IgD-negative memory B cell (primary cell): ENCODE measurements around the gene RPS19. TPM values are rescaled to one million over a fixed set of nuclear protein-coding genes. Genes with fewer than 3 reads are reported as not detected.
A peak's percentile ranks its signal among the peaks of the same experiment; 100 is the strongest.

Source experiments
- H3K27ac Mint-ChIP-seq, 3 donors: one replicate each; pipeline ENCODE4 v1.8.0; 2020 to 2022; ENCODE audit warnings: mild to moderate bottlenecking in 3 of 3, mixed read lengths in 3 of 3, moderate library complexity in 1 of 3
- H3K27me3 Mint-ChIP-seq: one replicate; pipeline ENCODE4 v1.8.0; 2021; ENCODE audit warnings: mixed read lengths
- H3K36me3 Mint-ChIP-seq: one replicate; pipeline ENCODE4 v1.8.0; 2020; ENCODE audit warnings: mild to moderate bottlenecking, mixed read lengths
- H3K4me1 Mint-ChIP-seq, 3 donors: one replicate each; pipeline ENCODE4 v1.8.0; 2020 to 2022; ENCODE audit warnings: mixed read lengths in 3 of 3, mild to moderate bottlenecking in 1 of 3
- H3K4me3 Mint-ChIP-seq, 4 donors: one replicate each; pipeline ENCODE4 v1.8.0; 2020 to 2022; ENCODE audit warnings: mild to moderate bottlenecking in 4 of 4, mixed read lengths in 4 of 4, moderate library complexity in 3 of 4
- H3K9me3 Mint-ChIP-seq, 3 donors: one replicate each; pipeline ENCODE4 v1.8.0; 2020 to 2021; ENCODE audit warnings: mixed read lengths in 3 of 3, mild to moderate bottlenecking in 1 of 3
- polyA plus RNA-seq: library from polyadenylated mRNA; unstranded; fragments of 300-500 nt; fragmentation: Illumina TruSeq; gene quantifications from one replicate; pipeline ENCODE4 v1.2.3, GENCODE V29; 2021

RPS19 gene
- polyA plus RNA-seq, 1 donor from 2014 or later: 7,882 TPM

- peaks cover 27 to 34% (median 34%) of the 10 kb centered on the region in 3 donors for H3K4me1 Mint-ChIP-seq
- H3K4me3 Mint-ChIP-seq: peak overlapping the region; percentile 93 to 100 (median 98)
Measured at GRCh38 chr19:41879670-41880328, 19.7 kb downstream of the RPS19 start.

GRCh38 chr19:41880329-41880708, 20.3 kb downstream of the RPS19 start:
- H3K27me3 Mint-ChIP-seq: no peaks in the 10 kb centered on the region
- H3K9me3 Mint-ChIP-seq: no peaks in the 10 kb centered on the region
- peak overlapping the region; percentile 93 to 100 (median 98) for H3K4me3 Mint-ChIP-seq
- H3K36me3 Mint-ChIP-seq: peaks cover 3% of the 10 kb centered on the region
- peak overlapping the region; percentile 78 to 99 (median 93) for H3K27ac Mint-ChIP-seq
- H3K4me1 Mint-ChIP-seq: peaks cover 29 to 38% (median 32%) of the 10 kb centered on the region in 3 donors

More at GRCh38 chr19:41879670-41880328, 19.7 kb downstream of the RPS19 start:
- peak overlapping the region; percentile 93 to 100 (median 99) for H3K27ac Mint-ChIP-seq
- no peaks in the 10 kb centered on the region for H3K27me3 Mint-ChIP-seq
- no peaks in the 10 kb centered on the region for H3K9me3 Mint-ChIP-seq
- H3K36me3 Mint-ChIP-seq: peaks cover 3% of the 10 kb centered on the region

- H3K36me3 Mint-ChIP-seq: peaks cover 5% of the 10 kb centered on the region
- H3K9me3 Mint-ChIP-seq: no peaks in the 10 kb centered on the region
- peak within 1 kb of the TSS; percentile 97 to 99 (median 98) for H3K27ac Mint-ChIP-seq
- H3K4me3 Mint-ChIP-seq: peak within 1 kb of the TSS; percentile 98 to 100 (median 99)
- H3K4me1 Mint-ChIP-seq: peaks cover 26 to 45% (median 37%) of the 10 kb centered on the region in 3 donors
- no peaks in the 10 kb centered on the region for H3K27me3 Mint-ChIP-seq
Measured at GRCh38 chr19:41882568-41883462, 22.8 kb downstream of the RPS19 start, which contains the start of gene ARHGEF1. ARHGEF1 (plus strand) TSS chr19:41883184; CDS start chr19:41888083, 4,899 bp downstream.

- H3K27me3 Mint-ChIP-seq: no peaks in the 10 kb centered on the region
- peaks cover 5% of the 10 kb centered on the region for H3K36me3 Mint-ChIP-seq
- peak overlapping the region; percentile 92 to 99 (median 96) for H3K27ac Mint-ChIP-seq
- H3K4me1 Mint-ChIP-seq: peaks cover 31 to 51% (median 41%) of the 10 kb centered on the region in 3 donors
- H3K9me3 Mint-ChIP-seq: no peaks in the 10 kb centered on the region
- peak overlapping the region; percentile 88 to 99 (median 98) for H3K4me3 Mint-ChIP-seq
Measured at GRCh38 chr19:41883463-41883820, 23.4 kb downstream of the RPS19 start.

- H3K27me3 Mint-ChIP-seq: no peaks in the 10 kb centered on the region
- peaks cover 5% of the 10 kb centered on the region for H3K36me3 Mint-ChIP-seq
Measured at GRCh38 chr19:41883821-41884733, 24.0 kb downstream of the RPS19 start.

GRCh38 chr19:41886761-41887710, 27.0 kb downstream of the RPS19 start:
- no peaks in the 10 kb centered on the region for H3K27me3 Mint-ChIP-seq
- peak overlapping the region; percentile 95 to 99 (median 95) for H3K27ac Mint-ChIP-seq
- H3K36me3 Mint-ChIP-seq: peaks cover 7% of the 10 kb centered on the region
- no peaks in the 10 kb centered on the region for H3K9me3 Mint-ChIP-seq
- H3K4me3 Mint-ChIP-seq: peak overlapping the region; percentile 85 to 98 (median 94)
- H3K4me1 Mint-ChIP-seq: peaks cover 31 to 44% (median 35%) of the 10 kb centered on the region in 3 donors

More at GRCh38 chr19:41883821-41884733, 24.0 kb downstream of the RPS19 start:
- Mint-ChIP-seq H3K4me1 (peaks cover 33 to 51% (median 42%) of the 10 kb centered on the region in 3 donors), H3K27ac (peak overlapping the region; percentile 92 to 99 (median 96)), H3K9me3 (no peaks in the 10 kb centered on the region), H3K4me3 (peak overlapping the region; percentile 88 to 99 (median 98))

- H3K4me1 Mint-ChIP-seq: peaks cover 27 to 41% (median 29%) of the 10 kb centered on the region in 3 donors
- H3K36me3 Mint-ChIP-seq: peaks cover 4% of the 10 kb centered on the region
- H3K9me3 Mint-ChIP-seq: no peaks in the 10 kb centered on the region
- peak overlapping the region; percentile 85 to 98 (median 94) for H3K4me3 Mint-ChIP-seq
- no peaks in the 10 kb centered on the region for H3K27me3 Mint-ChIP-seq
- peak overlapping the region; percentile 95 to 99 (median 95) for H3K27ac Mint-ChIP-seq
Measured at GRCh38 chr19:41887711-41888382, 27.8 kb downstream of the RPS19 start.

GRCh38 chr19:41888926-41889325, 28.9 kb downstream of the RPS19 start:
- peak overlapping the region in 2 of 3 donors; percentile 16 to 84 for H3K27ac Mint-ChIP-seq
- peak overlapping the region in 2 of 4 donors; percentile 44 to 67 for H3K4me3 Mint-ChIP-seq
- peaks cover 22 to 39% (median 29%) of the 10 kb centered on the region in 3 donors for H3K4me1 Mint-ChIP-seq
- H3K27me3 Mint-ChIP-seq: no peaks in the 10 kb centered on the region
- H3K36me3 Mint-ChIP-seq: peaks cover 5% of the 10 kb centered on the region
- H3K9me3 Mint-ChIP-seq: no peaks in the 10 kb centered on the region

GRCh38 chr19:41889896-41890295, 29.8 kb downstream of the RPS19 start:
- H3K4me1 Mint-ChIP-seq: peaks cover 17 to 37% (median 29%) of the 10 kb centered on the region in 3 donors
- no peaks in the 10 kb centered on the region for H3K27me3 Mint-ChIP-seq
- peak overlapping the region in 2 of 3 donors; percentile 67 to 84 for H3K27ac Mint-ChIP-seq
- no peaks in the 10 kb centered on the region for H3K9me3 Mint-ChIP-seq
- H3K36me3 Mint-ChIP-seq: peaks cover 5% of the 10 kb centered on the region
- H3K4me3 Mint-ChIP-seq: peak overlapping the region in 2 of 4 donors; percentile 20 to 47

GRCh38 chr19:41890936-41891335, 30.9 kb downstream of the RPS19 start:
- Mint-ChIP-seq H3K4me1 (peaks cover 17 to 35% (median 26%) of the 10 kb centered on the region in 3 donors), H3K27ac (peak overlapping the region in 1 of 3 donors; percentile 53), H3K4me3 (no peak overlapping the region)

GRCh38 chr19:41892173-41892902, 32.3 kb downstream of the RPS19 start:
- H3K4me1 Mint-ChIP-seq: peaks cover 12 to 21% (median 12%) of the 10 kb centered on the region in 3 donors
- no peaks in the 10 kb centered on the region for H3K9me3 Mint-ChIP-seq
- peak overlapping the region in 1 of 4 donors; percentile 3 for H3K4me3 Mint-ChIP-seq
- peaks cover 4% of the 10 kb centered on the region for H3K36me3 Mint-ChIP-seq
- H3K27me3 Mint-ChIP-seq: no peaks in the 10 kb centered on the region
- no peak overlapping the region for H3K27ac Mint-ChIP-seq

More at GRCh38 chr19:41890936-41891335, 30.9 kb downstream of the RPS19 start:
- Mint-ChIP-seq H3K36me3 (peaks cover 5% of the 10 kb centered on the region), H3K9me3 (no peaks in the 10 kb centered on the region), H3K27me3 (no peaks in the 10 kb centered on the region)

GRCh38 chr19:41893899-41894298, 33.8 kb downstream of the RPS19 start:
- H3K9me3 Mint-ChIP-seq: no peaks in the 10 kb centered on the region
- H3K4me3 Mint-ChIP-seq: no peak overlapping the region
- H3K4me1 Mint-ChIP-seq: peaks cover 8 to 11% (median 8%) of the 10 kb centered on the region in 3 donors
- H3K36me3 Mint-ChIP-seq: peaks cover 4% of the 10 kb centered on the region
- H3K27ac Mint-ChIP-seq: peak overlapping the region in 1 of 3 donors; percentile 16
- H3K27me3 Mint-ChIP-seq: no peaks in the 10 kb centered on the region
